Measurements from ENCODE around the gene TTLL11.
A peak's percentile ranks its signal among the peaks of the same experiment; 100 is the strongest.

TTLL11 gene

DNA sequence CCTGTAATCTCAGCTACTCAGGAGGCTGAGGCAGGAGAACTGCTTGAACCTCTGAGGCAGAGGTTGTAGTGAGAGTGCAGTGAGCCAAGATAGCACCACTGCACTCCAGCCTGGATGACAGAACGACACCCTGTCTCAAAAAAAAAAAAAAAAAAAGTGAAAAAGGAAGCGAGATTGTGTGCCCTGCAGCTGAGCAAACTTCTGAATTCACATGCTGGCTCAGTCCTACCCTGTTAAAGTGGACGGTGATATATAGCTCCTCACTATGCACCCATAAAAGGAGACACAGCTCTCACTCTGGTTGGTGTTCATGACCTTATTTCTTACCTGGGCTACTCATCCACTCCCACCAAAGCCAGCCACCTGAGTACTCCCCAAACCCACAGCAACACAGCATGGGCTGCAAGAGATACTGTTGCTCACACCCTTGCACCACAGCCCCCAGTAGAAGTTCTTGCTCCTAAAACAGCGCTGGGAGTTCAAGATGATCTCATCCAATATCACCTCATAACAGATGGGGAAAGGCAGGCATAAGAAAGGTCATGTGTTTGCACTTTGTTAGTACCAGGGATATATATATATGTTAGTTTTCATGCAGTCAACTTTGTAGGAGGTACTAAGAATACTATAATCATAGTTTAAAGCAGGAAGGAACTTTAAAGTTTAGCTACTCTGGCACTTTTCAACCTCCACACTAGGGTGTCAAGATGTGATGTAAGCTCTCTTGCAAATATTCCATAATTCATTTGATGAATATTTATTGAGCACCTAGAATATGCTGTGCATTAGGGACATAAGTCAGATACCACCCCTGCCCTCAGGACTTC lies 4.0 kb downstream of the TTLL11 start:
- TF ChIP-seq, protein P1, sequence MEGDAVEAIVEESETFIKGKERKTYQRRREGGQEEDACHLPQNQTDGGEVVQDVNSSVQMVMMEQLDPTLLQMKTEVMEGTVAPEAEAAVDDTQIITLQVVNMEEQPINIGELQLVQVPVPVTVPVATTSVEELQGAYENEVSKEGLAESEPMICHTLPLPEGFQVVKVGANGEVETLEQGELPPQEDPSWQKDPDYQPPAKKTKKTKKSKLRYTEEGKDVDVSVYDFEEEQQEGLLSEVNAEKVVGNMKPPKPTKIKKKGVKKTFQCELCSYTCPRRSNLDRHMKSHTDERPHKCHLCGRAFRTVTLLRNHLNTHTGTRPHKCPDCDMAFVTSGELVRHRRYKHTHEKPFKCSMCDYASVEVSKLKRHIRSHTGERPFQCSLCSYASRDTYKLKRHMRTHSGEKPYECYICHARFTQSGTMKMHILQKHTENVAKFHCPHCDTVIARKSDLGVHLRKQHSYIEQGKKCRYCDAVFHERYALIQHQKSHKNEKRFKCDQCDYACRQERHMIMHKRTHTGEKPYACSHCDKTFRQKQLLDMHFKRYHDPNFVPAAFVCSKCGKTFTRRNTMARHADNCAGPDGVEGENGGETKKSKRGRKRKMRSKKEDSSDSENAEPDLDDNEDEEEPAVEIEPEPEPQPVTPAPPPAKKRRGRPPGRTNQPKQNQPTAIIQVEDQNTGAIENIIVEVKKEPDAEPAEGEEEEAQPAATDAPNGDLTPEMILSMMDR (IDR thresholded peaks at IDR 0.05; ENCODE audit: control insufficient read depth, extremely low read depth, insufficient read depth): no peak
- peak; percentile 30 for DNase-seq (ENCODE audit: low read depth)
- no peak overlapping the region for H3K4me3 ChIP-seq (ENCODE audit: low read depth, low read length)

DNA sequence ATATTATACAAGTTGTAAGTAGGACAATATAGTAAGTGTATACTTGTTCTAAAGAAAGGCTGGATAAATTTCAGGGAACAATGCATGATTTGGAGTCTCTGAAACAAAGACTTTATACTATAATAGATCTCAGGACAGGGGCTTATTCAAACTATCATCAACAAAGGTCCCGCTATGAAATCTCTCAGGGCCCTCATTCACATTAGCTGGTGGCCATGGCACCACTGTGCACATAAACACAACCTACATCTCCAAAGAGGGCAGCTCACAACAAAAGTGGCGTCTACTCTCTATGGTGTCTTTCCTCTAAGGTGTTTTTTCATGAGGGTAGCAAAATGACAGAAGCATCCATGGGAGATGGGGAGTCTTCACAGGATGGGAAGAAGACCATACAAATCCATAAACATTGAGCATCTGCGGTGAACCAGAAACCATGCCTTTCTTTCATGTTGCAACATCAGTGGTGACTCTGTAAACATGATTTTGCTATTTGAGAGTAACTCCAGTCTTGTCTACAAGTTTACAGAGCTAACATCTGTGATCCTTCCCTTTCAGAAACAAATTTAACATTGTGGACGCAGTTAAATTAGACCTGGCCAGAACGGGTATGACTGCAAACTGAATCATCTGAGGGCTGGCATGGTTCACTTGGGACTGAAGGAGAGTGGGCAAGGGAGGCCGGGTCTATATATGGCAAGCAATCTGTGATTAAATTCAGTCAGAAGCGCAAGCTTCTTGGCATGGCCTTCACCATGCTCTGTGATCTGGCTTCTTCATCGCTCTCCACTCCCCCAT lies 5.5 kb downstream of the TTLL11 start:
- no peak for DNase-seq (ENCODE audit: low read depth)
- H3K4me3 ChIP-seq (ENCODE audit: low read depth, low read length): no peak overlapping the region
- TF ChIP-seq, protein P1 (IDR thresholded peaks at IDR 0.05; ENCODE audit: control insufficient read depth, extremely low read depth, insufficient read depth): no peak

DNA sequence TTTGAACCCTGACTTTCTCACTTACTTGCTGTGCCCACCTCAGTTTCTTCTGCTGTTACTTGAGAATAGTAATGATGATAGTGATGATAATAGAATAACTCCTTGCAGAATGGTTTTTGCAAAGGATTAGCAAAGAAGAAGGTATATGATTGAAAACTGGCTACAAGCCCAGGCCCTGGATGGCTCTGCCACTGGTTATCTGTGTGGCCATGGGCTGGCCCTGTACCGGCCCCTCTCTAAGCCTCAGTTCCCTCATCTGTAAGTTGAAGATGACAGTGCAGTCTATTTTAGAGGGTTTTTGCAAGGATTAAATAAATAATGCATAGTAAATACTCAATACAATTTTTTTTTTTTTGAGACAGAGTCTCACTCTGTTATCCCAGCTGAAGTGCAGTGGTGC lies 6.2 kb downstream of the TTLL11 start:
- TF ChIP-seq, protein P1 (IDR thresholded peaks at IDR 0.05; ENCODE audit: control insufficient read depth, extremely low read depth, insufficient read depth): no peak
- DNase-seq (ENCODE audit: low read depth): no peak
- H3K4me3 ChIP-seq (ENCODE audit: low read depth, low read length): no peak overlapping the region

DNA sequence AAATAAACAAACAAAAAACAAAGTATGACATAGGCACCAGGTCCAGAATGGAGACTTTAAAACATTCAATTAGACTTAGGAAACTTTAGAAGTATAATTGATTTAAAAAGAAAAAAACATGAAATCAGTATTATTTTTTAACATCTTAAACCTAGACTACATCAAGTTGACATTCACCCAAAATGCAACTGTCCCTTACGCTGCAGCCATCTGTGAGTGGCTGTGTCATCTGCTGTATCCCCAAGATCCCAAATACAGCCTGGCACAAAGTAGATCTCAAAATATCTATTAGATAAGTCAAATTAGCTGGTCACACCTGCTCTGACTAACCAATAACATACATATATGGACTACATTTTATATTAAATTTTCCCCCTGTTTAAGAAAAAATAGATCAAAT lies 7.8 kb downstream of the TTLL11 start:
- H3K4me3 ChIP-seq (ENCODE audit: low read depth, low read length): no peak overlapping the region
- TF ChIP-seq, protein P1 (IDR thresholded peaks at IDR 0.05; ENCODE audit: control insufficient read depth, extremely low read depth, insufficient read depth): no peak
- DNase-seq (ENCODE audit: low read depth): no peak

DNA sequence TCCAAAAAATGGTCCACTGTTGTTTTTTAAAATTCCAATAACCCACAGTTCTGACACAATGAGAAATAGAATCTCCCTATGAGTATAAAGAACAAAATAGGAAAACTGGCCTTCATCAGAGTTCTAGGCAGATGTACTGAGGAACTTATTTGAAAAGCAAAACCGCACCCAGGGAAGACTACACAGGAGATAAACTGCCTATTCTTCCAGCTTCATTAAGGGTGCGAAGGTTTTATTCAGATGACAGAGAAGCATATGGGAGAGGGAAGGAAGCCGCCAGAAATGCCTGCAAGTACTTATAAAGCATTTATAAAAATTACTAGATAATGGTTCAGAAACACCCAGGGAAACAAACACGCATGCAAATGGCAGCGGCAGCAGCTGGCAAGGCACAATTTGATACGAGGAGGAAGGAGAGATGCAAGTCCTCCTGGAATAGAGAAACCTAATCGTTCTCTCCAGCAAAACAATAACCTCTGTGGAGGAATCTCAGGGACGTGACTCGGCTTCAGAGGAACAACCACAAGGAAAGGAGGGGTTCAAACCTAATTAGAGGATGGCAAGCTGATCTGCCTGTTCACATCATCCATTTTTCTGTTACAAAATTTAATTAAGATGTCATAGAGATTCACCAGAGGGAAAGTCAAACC lies 9.0 kb downstream of the TTLL11 start:
- TF ChIP-seq, protein P1 (IDR thresholded peaks at IDR 0.05; ENCODE audit: control insufficient read depth, extremely low read depth, insufficient read depth): no peak
- no peak for DNase-seq (ENCODE audit: low read depth)
- H3K4me3 ChIP-seq (ENCODE audit: low read depth, low read length): no peak overlapping the region

DNA sequence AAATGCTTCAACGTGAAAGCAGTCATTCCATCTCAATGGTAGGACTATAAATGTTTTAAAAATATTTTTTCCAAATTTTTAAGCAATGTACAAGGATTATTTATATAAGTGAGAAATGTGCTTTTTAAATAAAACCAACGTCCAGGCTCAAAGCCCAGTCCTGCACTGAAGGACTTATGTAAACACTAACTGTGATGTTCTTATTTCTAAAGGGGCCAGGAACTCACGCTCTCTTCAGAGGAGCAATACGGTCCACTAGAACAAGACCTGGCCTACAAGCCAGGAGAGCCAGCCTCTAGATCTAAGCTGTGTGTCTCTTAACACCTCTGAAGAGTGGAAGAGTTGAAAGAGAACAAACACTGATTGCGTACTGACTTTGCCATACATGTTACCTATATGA lies 12.1 kb downstream of the TTLL11 start:
- DNase-seq (ENCODE audit: low read depth): no peak
- TF ChIP-seq, protein P1 (IDR thresholded peaks at IDR 0.05; ENCODE audit: control insufficient read depth, extremely low read depth, insufficient read depth): no peak
- H3K4me3 ChIP-seq (ENCODE audit: low read depth, low read length): no peak overlapping the region

Measured in LNCaP clone FGC (cell line).